ENCODE data around the gene SBNO2. TPM values are rescaled to one million over a fixed set of nuclear protein-coding genes. Genes with fewer than 3 reads are reported as not detected.
A peak's percentile ranks its signal among the peaks of the same experiment; 100 is the strongest.

SBNO2 gene
- total and polyA plus RNA-seq, 9 of the 15 experiments (the other 6 are each of a cell fraction or from before 2014, with no cell fraction given) = 0.01 to 46.2 (median 6.7) TPM

DNA sequence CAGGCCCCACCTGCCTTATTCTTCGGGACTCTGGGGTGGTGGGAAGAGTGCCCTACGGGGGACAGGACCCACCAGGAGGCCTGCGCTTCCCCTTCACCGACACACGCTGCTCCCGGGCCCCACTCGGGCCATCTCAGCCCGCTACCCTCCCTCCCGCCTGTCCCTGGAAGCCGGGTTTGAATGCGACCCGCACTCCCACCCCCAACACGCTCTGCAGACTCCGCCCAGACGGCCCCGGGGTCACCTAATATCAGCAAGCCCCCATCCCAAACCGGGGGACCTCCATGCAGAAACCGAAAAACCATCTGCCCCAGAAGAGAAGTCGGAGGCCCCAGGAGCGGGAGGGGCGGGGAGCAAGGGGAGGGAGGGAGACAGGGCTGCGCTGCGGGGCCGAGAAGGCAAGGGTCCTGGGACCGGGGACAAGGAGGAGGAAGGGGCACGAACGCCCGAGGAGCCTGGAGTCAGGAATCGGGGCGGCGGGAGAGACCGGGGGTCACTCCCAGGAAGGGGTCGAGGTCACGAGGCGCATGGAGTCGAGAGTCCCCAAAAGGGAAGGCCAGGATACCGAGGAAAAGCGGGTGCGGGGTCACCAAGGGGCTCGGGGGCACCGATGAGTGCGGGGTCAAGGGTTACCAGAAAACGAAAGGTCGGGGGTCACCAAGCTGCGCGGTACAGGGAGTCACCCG, 766 bp downstream of the SBNO2 start (continued):
- TF ChIP-seq, protein P1, sequence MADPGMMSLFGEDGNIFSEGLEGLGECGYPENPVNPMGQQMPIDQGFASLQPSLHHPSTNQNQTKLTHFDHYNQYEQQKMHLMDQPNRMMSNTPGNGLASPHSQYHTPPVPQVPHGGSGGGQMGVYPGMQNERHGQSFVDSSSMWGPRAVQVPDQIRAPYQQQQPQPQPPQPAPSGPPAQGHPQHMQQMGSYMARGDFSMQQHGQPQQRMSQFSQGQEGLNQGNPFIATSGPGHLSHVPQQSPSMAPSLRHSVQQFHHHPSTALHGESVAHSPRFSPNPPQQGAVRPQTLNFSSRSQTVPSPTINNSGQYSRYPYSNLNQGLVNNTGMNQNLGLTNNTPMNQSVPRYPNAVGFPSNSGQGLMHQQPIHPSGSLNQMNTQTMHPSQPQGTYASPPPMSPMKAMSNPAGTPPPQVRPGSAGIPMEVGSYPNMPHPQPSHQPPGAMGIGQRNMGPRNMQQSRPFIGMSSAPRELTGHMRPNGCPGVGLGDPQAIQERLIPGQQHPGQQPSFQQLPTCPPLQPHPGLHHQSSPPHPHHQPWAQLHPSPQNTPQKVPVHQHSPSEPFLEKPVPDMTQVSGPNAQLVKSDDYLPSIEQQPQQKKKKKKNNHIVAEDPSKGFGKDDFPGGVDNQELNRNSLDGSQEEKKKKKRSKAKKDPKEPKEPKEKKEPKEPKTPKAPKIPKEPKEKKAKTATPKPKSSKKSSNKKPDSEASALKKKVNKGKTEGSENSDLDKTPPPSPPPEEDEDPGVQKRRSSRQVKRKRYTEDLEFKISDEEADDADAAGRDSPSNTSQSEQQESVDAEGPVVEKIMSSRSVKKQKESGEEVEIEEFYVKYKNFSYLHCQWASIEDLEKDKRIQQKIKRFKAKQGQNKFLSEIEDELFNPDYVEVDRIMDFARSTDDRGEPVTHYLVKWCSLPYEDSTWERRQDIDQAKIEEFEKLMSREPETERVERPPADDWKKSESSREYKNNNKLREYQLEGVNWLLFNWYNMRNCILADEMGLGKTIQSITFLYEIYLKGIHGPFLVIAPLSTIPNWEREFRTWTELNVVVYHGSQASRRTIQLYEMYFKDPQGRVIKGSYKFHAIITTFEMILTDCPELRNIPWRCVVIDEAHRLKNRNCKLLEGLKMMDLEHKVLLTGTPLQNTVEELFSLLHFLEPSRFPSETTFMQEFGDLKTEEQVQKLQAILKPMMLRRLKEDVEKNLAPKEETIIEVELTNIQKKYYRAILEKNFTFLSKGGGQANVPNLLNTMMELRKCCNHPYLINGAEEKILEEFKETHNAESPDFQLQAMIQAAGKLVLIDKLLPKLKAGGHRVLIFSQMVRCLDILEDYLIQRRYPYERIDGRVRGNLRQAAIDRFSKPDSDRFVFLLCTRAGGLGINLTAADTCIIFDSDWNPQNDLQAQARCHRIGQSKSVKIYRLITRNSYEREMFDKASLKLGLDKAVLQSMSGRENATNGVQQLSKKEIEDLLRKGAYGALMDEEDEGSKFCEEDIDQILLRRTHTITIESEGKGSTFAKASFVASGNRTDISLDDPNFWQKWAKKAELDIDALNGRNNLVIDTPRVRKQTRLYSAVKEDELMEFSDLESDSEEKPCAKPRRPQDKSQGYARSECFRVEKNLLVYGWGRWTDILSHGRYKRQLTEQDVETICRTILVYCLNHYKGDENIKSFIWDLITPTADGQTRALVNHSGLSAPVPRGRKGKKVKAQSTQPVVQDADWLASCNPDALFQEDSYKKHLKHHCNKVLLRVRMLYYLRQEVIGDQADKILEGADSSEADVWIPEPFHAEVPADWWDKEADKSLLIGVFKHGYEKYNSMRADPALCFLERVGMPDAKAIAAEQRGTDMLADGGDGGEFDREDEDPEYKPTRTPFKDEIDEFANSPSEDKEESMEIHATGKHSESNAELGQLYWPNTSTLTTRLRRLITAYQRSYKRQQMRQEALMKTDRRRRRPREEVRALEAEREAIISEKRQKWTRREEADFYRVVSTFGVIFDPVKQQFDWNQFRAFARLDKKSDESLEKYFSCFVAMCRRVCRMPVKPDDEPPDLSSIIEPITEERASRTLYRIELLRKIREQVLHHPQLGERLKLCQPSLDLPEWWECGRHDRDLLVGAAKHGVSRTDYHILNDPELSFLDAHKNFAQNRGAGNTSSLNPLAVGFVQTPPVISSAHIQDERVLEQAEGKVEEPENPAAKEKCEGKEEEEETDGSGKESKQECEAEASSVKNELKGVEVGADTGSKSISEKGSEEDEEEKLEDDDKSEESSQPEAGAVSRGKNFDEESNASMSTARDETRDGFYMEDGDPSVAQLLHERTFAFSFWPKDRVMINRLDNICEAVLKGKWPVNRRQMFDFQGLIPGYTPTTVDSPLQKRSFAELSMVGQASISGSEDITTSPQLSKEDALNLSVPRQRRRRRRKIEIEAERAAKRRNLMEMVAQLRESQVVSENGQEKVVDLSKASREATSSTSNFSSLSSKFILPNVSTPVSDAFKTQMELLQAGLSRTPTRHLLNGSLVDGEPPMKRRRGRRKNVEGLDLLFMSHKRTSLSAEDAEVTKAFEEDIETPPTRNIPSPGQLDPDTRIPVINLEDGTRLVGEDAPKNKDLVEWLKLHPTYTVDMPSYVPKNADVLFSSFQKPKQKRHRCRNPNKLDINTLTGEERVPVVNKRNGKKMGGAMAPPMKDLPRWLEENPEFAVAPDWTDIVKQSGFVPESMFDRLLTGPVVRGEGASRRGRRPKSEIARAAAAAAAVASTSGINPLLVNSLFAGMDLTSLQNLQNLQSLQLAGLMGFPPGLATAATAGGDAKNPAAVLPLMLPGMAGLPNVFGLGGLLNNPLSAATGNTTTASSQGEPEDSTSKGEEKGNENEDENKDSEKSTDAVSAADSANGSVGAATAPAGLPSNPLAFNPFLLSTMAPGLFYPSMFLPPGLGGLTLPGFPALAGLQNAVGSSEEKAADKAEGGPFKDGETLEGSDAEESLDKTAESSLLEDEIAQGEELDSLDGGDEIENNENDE (IDR thresholded peaks at IDR 0.05; ENCODE audit: low read depth, low read length) = no peak
- TF ChIP-seq KDM1A (IDR thresholded peaks at IDR 0.05) = no peak
- TF ChIP-seq MAZ (CRISPR knock-in tag; conservative IDR thresholded peaks at IDR 0.05 in 1 of 2, IDR thresholded peaks at IDR 0.05 in 1 of 2) = no peak
- TF ChIP-seq RBM22 (IDR thresholded peaks at IDR 0.05; ENCODE audit: low read depth, low read length, poor library complexity, severe bottlenecking) = no peak
- TF ChIP-seq RBBP5 (IDR thresholded peaks at IDR 0.05; ENCODE audit: borderline replicate concordance, insufficient read depth, low read length, poor library complexity, severe bottlenecking) = peak; percentile 48
- TF ChIP-seq ZNF449 (CRISPR knock-in tag; IDR thresholded peaks at IDR 0.05) = no peak
- no peak for TF ChIP-seq HDAC2 (IDR thresholded peaks at IDR 0.05)
- TF ChIP-seq CHD1 (IDR thresholded peaks at IDR 0.05; ENCODE audit: low read length) = peak; percentile 56
- no peak for TF ChIP-seq BDP1 (IDR thresholded peaks at IDR 0.05; ENCODE audit: insufficient read depth, insufficient read length)
